Neural progenitor cell (in vitro differentiated cells): Measurements from ENCODE around the gene RSPH6A. TPM values are rescaled to one million over a fixed set of nuclear protein-coding genes. Genes with fewer than 3 reads are reported as not detected.

ENCODE experiments used
- DNase-seq: peaks from one replicate; pipeline ENCODE4 v3.0.0-alpha.2; 2016; ENCODE audit warnings: low spot score
- H2AFZ ChIP-seq: fragments of 200-600 bp; sonication (generic); replicated peaks from 2 replicates; pipeline ENCODE4 v1.6.1; 2016; ENCODE audit warnings: antibody characterized with exemption
- H3F3A ChIP-seq: fragments of 200-600 bp; sonication (generic); 2 replicates; pipeline ENCODE4 v1.6.1; 2016; ENCODE audit warnings: antibody characterized with exemption, low read depth
- H3K27ac ChIP-seq: fragments of 200-600 bp; sonication (generic); 2 replicates; pipeline ENCODE4 v1.5.1; 2016; ENCODE audit warnings: mild to moderate bottlenecking
- H3K27me3 ChIP-seq: fragments of 200-600 bp; sonication (generic); 2 replicates; pipeline ENCODE4 v1.6.1; 2016; ENCODE audit warnings: mild to moderate bottlenecking, moderate library complexity
- H3K36me3 ChIP-seq: fragments of 200-600 bp; sonication (generic); 2 replicates; pipeline ENCODE4 v1.5.1; 2016
- H3K4me1 ChIP-seq: fragments of 200-600 bp; sonication (generic); 2 replicates; pipeline ENCODE4 v1.6.1; 2016; ENCODE audit warnings: mixed run types
- H3K4me2 ChIP-seq: fragments of 200-600 bp; sonication (generic); 2 replicates; pipeline ENCODE4 v1.6.1; 2016
- H3K4me3 ChIP-seq: fragments of 200-600 bp; sonication (generic); 2 replicates; pipeline ENCODE4 v1.5.1; 2016
- H3K79me2 ChIP-seq: fragments of 200-600 bp; sonication (generic); 2 replicates; pipeline ENCODE4 v1.6.1; 2016; ENCODE audit warnings: low read depth
- H3K9ac ChIP-seq: fragments of 200-600 bp; sonication (generic); 2 replicates; pipeline ENCODE4 v1.6.1; 2016
- H3K9me3 ChIP-seq: fragments of 200-600 bp; sonication (generic); 2 replicates; pipeline ENCODE4 v1.5.1; 2016; ENCODE audit warnings: low read depth
- H4K20me1 ChIP-seq: fragments of 200-600 bp; sonication (generic); 2 replicates; pipeline ENCODE4 v1.6.1; 2016; ENCODE audit warnings: low read depth
- H3K27ac Mint-ChIP-seq: 3 replicates; pipeline ENCODE4 v1.8.0; 2021; ENCODE audit warnings: mixed read lengths
- H3K27me3 Mint-ChIP-seq: 2 replicates; pipeline ENCODE4 v1.8.0; 2022; ENCODE audit warnings: low read depth, mild to moderate bottlenecking, inconsistent platforms, moderate library complexity, mixed read lengths; ENCODE audit not compliant: insufficient read depth
- H3K36me3 Mint-ChIP-seq: 3 replicates; pipeline ENCODE4 v1.8.0; 2021; ENCODE audit warnings: mixed read lengths
- H3K4me1 Mint-ChIP-seq: 3 replicates; pipeline ENCODE4 v1.8.0; 2021; ENCODE audit warnings: mixed read lengths
- H3K4me3 Mint-ChIP-seq: 3 replicates; pipeline ENCODE4 v1.8.0; 2021; ENCODE audit warnings: mild to moderate bottlenecking, moderate library complexity, mixed read lengths
- H3K9me3 Mint-ChIP-seq: 3 replicates; pipeline ENCODE4 v1.8.0; 2020; ENCODE audit warnings: mixed read lengths
- EZH2 ChIP-seq: fragments of 200-600 bp; sonication (generic); IDR thresholded peaks from 2 replicates; pipeline ENCODE4 v1.6.1; 2017; ENCODE audit warnings: antibody characterized with exemption, mild to moderate bottlenecking, moderate library complexity
- EZH2phosphoT487 ChIP-seq: fragments of 200-600 bp; sonication (generic); IDR thresholded peaks from 2 replicates; pipeline ENCODE4 v1.6.1; 2017; ENCODE audit warnings: antibody characterized with exemption
- total RNA-seq: library from RNA; depleted of rRNA; stranded (reverse); fragments of >200 nt; gene quantifications from 2 replicates; pipeline ENCODE4 v1.2.3, GENCODE V29; 2015; ENCODE audit warnings: low replicate concordance
- TF ChIP-seq, protein P1 (sequence below): fragments of 200-600 bp; sonication (generic); IDR thresholded peaks from 2 replicates; pipeline ENCODE4 v1.5.1; 2017; ENCODE audit warnings: antibody characterized with exemption, mild to moderate bottlenecking

Gene RSPH6A
- total RNA-seq = 0.22 TPM in 1 of 2 replicates, not detected in the other

DNA sequence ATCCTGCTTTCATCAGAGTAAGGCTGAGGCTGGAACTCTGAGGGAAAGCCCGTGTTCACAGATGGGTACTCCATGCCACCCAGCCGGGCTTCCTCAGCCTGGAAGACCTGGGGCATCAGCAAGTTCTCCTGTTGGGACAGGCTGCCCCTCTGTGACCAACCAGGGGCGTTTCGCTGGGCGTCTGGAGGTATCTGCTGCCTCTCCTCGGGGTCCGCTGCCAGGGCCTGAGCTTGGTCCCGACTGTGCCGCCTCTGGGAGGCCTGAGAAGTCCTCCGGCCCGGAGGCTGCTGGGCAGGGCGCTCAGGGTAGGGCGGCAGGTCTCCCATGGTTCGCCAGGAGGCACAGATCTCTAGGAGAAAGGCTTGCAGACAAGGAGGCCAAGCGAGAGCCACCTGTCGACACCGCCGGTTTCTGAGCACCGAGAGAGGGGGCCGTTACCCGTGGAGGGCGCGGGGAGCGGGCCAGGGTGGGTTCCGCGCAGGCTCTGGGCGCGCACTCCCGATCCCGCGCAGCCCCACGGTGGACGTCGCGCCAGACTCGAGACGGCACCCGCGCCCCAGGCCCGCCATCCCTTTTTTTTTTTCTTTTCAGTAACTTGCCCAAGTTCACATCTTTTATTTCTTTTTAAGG, at the start of gene RSPH6A:
RSPH6A (minus strand) TSS at position 458 of the 630 bp plus-strand sequence; CDS start at position 326, 132 bp downstream.
- Mint-ChIP-seq H3K4me3 (peak within 1 kb of the TSS; percentile 91), H3K27ac (peak within 1 kb of the TSS; percentile 85), H3K27me3 (peaks cover 4% of the 10 kb centered on the region), H3K4me1 (peaks cover 11% of the 10 kb centered on the region), H3K9me3 (no peaks in the 10 kb centered on the region), H3K36me3 (peaks cover 5% of the 10 kb centered on the region)
- Histone ChIP-seq H3K4me2 (peak within 1 kb of the TSS; percentile 85), H3K79me2 (no peaks in the 10 kb centered on the region), H3K27ac (no peak within 1 kb of the TSS), H2AFZ (no peak within 1 kb of the TSS), H3F3A (peaks cover 56% of the 10 kb centered on the region), H3K9me3 (no peaks in the 10 kb centered on the region), H3K36me3 (no peaks in the 10 kb centered on the region), H3K9ac (no peak within 1 kb of the TSS), H3K27me3 (peaks cover 12% of the 10 kb centered on the region), H3K4me3 (peak within 1 kb of the TSS; percentile 44), H3K4me1 (peaks cover 23% of the 10 kb centered on the region), H4K20me1 (peaks cover 20% of the 10 kb centered on the region)
- peak; percentile 34 for DNase-seq
- TF ChIP-seq, protein P1, sequence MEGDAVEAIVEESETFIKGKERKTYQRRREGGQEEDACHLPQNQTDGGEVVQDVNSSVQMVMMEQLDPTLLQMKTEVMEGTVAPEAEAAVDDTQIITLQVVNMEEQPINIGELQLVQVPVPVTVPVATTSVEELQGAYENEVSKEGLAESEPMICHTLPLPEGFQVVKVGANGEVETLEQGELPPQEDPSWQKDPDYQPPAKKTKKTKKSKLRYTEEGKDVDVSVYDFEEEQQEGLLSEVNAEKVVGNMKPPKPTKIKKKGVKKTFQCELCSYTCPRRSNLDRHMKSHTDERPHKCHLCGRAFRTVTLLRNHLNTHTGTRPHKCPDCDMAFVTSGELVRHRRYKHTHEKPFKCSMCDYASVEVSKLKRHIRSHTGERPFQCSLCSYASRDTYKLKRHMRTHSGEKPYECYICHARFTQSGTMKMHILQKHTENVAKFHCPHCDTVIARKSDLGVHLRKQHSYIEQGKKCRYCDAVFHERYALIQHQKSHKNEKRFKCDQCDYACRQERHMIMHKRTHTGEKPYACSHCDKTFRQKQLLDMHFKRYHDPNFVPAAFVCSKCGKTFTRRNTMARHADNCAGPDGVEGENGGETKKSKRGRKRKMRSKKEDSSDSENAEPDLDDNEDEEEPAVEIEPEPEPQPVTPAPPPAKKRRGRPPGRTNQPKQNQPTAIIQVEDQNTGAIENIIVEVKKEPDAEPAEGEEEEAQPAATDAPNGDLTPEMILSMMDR = no peak

DNA sequence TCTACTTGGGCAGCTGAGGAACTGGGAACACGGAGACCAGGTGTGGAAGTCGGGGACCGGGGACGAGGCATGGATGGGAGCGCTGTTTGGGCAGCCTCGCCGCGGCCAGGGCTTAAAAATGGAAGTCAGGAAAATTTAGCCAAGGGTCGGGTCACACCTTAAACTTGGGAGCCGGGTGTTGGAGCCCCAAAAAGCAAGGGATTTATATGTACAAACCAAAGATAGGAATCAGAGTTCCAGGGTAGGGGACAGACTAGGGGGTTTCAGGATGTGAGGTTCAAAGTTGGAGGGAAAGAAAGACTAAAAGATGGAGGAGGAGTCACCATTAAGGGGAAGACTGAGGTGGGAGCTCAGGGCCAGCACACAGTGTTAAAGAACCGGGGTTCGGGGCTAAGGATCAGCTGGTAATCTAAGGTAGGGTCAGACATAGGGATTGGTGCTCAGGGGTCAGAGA, 49.5 kb upstream of the RSPH6A start:
- H3K4me3 ChIP-seq = peak overlapping the region; percentile 82

DNA sequence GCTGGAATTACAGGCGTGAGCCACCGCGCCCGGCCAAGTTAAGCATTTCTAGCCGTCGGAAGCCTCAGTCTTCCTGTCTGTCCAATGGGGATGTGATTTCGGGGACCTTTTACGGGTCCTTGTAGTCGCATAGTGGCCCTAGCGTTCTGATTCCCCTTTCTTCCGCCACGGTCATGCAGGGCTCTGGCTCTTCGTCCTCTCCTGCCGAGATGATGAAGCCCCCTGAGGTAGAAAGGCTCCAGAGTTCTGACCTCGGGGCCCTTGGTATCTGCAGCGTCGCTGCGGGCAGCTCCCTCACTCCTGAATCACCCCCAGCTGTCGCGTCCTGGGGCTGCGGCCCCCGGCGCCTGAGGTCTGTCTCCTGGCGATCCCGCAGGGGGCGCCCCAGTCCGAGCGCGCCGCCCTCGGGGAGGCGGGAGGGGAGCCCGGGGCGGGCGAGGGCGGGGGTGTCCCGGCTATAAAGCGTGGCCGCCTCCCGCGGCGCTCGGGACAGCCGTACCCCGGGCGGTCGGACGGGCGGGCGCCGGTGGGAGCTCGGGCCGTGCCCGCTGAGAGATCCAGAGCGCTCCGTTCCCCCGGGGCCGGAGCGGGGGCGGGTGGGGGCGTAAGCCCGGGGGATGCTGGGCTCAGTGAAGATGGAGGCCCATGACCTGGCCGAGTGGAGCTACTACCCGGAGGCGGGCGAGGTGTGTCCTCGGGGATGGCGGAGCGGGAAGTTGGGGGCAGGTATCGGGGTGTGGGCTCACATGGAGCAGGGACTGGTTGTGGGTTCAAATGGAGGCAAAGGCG, 48.9 kb upstream of the RSPH6A start, which contains the start of gene FOXA3:
FOXA3 (plus strand) TSS at position 487 of the 789 bp plus-strand sequence; CDS start at position 618, 131 bp downstream.
- Mint-ChIP-seq H3K4me3 (peak within 1 kb of the TSS; percentile 93), H3K27ac (peak within 1 kb of the TSS; percentile 69), H3K4me1 (peaks cover 13% of the 10 kb centered on the region), H3K36me3 (peaks cover 3% of the 10 kb centered on the region), H3K27me3 (peaks cover 42% of the 10 kb centered on the region), H3K9me3 (peaks cover 2% of the 10 kb centered on the region)
- Histone ChIP-seq H3K9ac (peak within 1 kb of the TSS; percentile 29), H3K4me3 (peak within 1 kb of the TSS; percentile 82), H3K27me3 (peaks cover 8% of the 10 kb centered on the region), H2AFZ (peak within 1 kb of the TSS; percentile 98), H3K36me3 (no peaks in the 10 kb centered on the region), H4K20me1 (peaks cover 6% of the 10 kb centered on the region), H3F3A (peaks cover 29% of the 10 kb centered on the region), H3K4me2 (peak within 1 kb of the TSS; percentile 79), H3K9me3 (no peaks in the 10 kb centered on the region), H3K4me1 (peaks cover 4% of the 10 kb centered on the region), H3K27ac (no peak within 1 kb of the TSS), H3K79me2 (peaks cover 50% of the 10 kb centered on the region)
- peak; percentile 88 for DNase-seq
- TF ChIP-seq EZH2phosphoT487 = no peak
- no peak for TF ChIP-seq EZH2
- TF ChIP-seq, protein P1 = peak; percentile 82

More for the DNA sequence above, 49.5 kb upstream of the RSPH6A start:
- Mint-ChIP-seq H3K4me3 (peak overlapping the region; percentile 76), H3K4me1 (peaks cover 13% of the 10 kb centered on the region), H3K9me3 (peaks cover 2% of the 10 kb centered on the region), H3K36me3 (peaks cover 2% of the 10 kb centered on the region), H3K27me3 (peaks cover 42% of the 10 kb centered on the region), H3K27ac (no peak overlapping the region)
- peaks cover 4% of the 10 kb centered on the region for H3K4me1 ChIP-seq
- peaks cover 50% of the 10 kb centered on the region for H3K79me2 ChIP-seq
- H3K9me3 ChIP-seq = no peaks in the 10 kb centered on the region
- TF ChIP-seq, protein P1 = no peak
- TF ChIP-seq EZH2 = no peak
- no peak for TF ChIP-seq EZH2phosphoT487
- no peaks in the 10 kb centered on the region for H3K36me3 ChIP-seq
- H3K9ac ChIP-seq = peak overlapping the region; percentile 29
- peaks cover 29% of the 10 kb centered on the region for H3F3A ChIP-seq
- H2AFZ ChIP-seq = peak overlapping the region; percentile 98
- H3K27ac ChIP-seq = no peak overlapping the region
- peak overlapping the region; percentile 79 for H3K4me2 ChIP-seq
- H3K27me3 ChIP-seq = peaks cover 8% of the 10 kb centered on the region
- peaks cover under 1% of the 10 kb centered on the region for H4K20me1 ChIP-seq
- DNase-seq = no peak
